B cell (primary cell): ENCODE results near the gene HEYL.

ENCODE experiments used
- EZH2 ChIP-seq: IDR thresholded peaks from 2 replicates; pipeline ENCODE4 v1.6.1; 2012; ENCODE audit warnings: borderline replicate concordance, low read depth, mild to moderate bottlenecking, moderate library complexity, low read length; ENCODE audit not compliant: insufficient read depth, poor library complexity, severe bottlenecking
- TF ChIP-seq, protein P1 (sequence below): fragments of 200-600 bp; IDR thresholded peaks from one replicate; pipeline ENCODE4 v1.8.0; 2022; ENCODE audit warnings: antibody characterized with exemption, mild to moderate bottlenecking

- TF ChIP-seq, protein P1, sequence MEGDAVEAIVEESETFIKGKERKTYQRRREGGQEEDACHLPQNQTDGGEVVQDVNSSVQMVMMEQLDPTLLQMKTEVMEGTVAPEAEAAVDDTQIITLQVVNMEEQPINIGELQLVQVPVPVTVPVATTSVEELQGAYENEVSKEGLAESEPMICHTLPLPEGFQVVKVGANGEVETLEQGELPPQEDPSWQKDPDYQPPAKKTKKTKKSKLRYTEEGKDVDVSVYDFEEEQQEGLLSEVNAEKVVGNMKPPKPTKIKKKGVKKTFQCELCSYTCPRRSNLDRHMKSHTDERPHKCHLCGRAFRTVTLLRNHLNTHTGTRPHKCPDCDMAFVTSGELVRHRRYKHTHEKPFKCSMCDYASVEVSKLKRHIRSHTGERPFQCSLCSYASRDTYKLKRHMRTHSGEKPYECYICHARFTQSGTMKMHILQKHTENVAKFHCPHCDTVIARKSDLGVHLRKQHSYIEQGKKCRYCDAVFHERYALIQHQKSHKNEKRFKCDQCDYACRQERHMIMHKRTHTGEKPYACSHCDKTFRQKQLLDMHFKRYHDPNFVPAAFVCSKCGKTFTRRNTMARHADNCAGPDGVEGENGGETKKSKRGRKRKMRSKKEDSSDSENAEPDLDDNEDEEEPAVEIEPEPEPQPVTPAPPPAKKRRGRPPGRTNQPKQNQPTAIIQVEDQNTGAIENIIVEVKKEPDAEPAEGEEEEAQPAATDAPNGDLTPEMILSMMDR, result no peak
- TF ChIP-seq EZH2, result no peak
These were observed 41.9 kb upstream of the HEYL start for GRCh38 chr1:39681294-39681693.
